SK-N-SH (cell line): Measurements from ENCODE around the gene NTHL1. TPM values are rescaled to one million over a fixed set of nuclear protein-coding genes. Genes with fewer than 3 reads are reported as not detected.

Experiments
- CTCF ChIA-PET: fragments of 300-600, 350-600 bp; formaldehyde crosslinking; extraction: SDS; loops from one replicate; lab custom pipeline; 2021; lab: Yijun Ruan, JAX
- POLR2A ChIA-PET: fragments of 350-600 bp; sonication (Branson Sonifier 250); formaldehyde crosslinking; extraction: SDS; loops from one replicate; lab custom pipeline; 2020; ENCODE audit warnings: antibody characterized with exemption, inconsistent platforms; lab: Yijun Ruan, JAX
- DNase-seq: peaks from one replicate; pipeline ENCODE4 v3.0.0; 2012
- H2AFZ ChIP-seq: fragments of 200-600 bp; sonication (generic); 2 replicates; pipeline ENCODE4 v1.8.1; 2016; ENCODE audit warnings: antibody characterized with exemption, mild to moderate bottlenecking, low read depth
- H3F3A ChIP-seq: fragments of 200-600 bp; sonication (generic); replicated peaks from 2 replicates; pipeline ENCODE3; 2016; ENCODE audit warnings: antibody characterized with exemption, mild to moderate bottlenecking; ENCODE audit not compliant: insufficient read depth
- H3K27ac ChIP-seq, 2 experiments: fragments of 200-500 bp in 1 of 2; fragments of 200-600 bp in 1 of 2; sonication (Bioruptor generic) in 1 of 2; sonication (generic), shearing (Covaris generic) in 1 of 2; 2 replicates each; pipeline versions ENCODE4 v1.5.1 to v1.6.1; 2014 to 2016; ENCODE audit warnings: low read depth in 2 of 2, inconsistent platforms in 1 of 2, low read length in 1 of 2, mild to moderate bottlenecking in 1 of 2, mixed read lengths in 1 of 2
- H3K27me3 ChIP-seq: fragments of 200-600 bp; sonication (generic), shearing (Covaris generic); 2 replicates; pipeline ENCODE4 v1.6.1; 2016; ENCODE audit warnings: mixed run types; ENCODE audit not compliant: insufficient read depth
- H3K36me3 ChIP-seq, 2 experiments: fragments of 200-500 bp in 1 of 2; fragments of 200-600 bp in 1 of 2; sonication (Bioruptor generic) in 1 of 2; sonication (generic) in 1 of 2; replicated peaks in 1 of 2; 2 replicates each; pipeline versions ENCODE3 to v1.5.1; 2014 to 2016; ENCODE audit warnings: low read length in 1 of 2, mild to moderate bottlenecking in 1 of 2; ENCODE audit not compliant: insufficient read depth in 2 of 2, control insufficient read depth in 1 of 2
- H3K4me1 ChIP-seq, 2 experiments: fragments of 200-500 bp in 1 of 2; fragments of 200-600 bp in 1 of 2; sonication (Bioruptor generic) in 1 of 2; sonication (generic), shearing (Covaris generic) in 1 of 2; 2 replicates each; pipeline versions ENCODE4 v1.5.1 to v1.6.1; 2014 to 2016; ENCODE audit warnings: low read depth in 1 of 2, low read length in 1 of 2, mixed run types in 1 of 2; ENCODE audit not compliant: insufficient read depth in 2 of 2, control insufficient read depth in 1 of 2
- H3K4me2 ChIP-seq: fragments of 200-600 bp; sonication (generic), shearing (Covaris generic); 2 replicates; pipeline ENCODE4 v1.6.1; 2017; ENCODE audit warnings: mixed run types
- H3K4me3 ChIP-seq, 2 experiments: fragments of 200-500 bp in 1 of 2; fragments of 200-600 bp in 1 of 2; sonication (Bioruptor generic) in 1 of 2; sonication (generic), shearing (Covaris generic) in 1 of 2; 2 replicates each; pipeline versions ENCODE4 v1.5.1 to v1.8.1; 2014 to 2016; ENCODE audit warnings: low read depth in 2 of 2, inconsistent platforms in 1 of 2, low read length in 1 of 2, mild to moderate bottlenecking in 1 of 2, mixed read lengths in 1 of 2, moderate library complexity in 1 of 2
- H3K79me2 ChIP-seq: fragments of 200-600 bp; sonication (generic); 2 replicates; pipeline ENCODE4 v1.8.1; 2017; ENCODE audit warnings: mild to moderate bottlenecking; ENCODE audit not compliant: insufficient read depth
- H3K9ac ChIP-seq: fragments of 200-600 bp; sonication (generic); 2 replicates; pipeline ENCODE4 v1.6.1; 2017; ENCODE audit warnings: mixed run types
- H3K9me2 ChIP-seq: fragments of 200-600 bp; sonication (generic); 2 replicates; pipeline ENCODE4 v1.6.1; 2017; ENCODE audit warnings: mixed run types
- H3K9me3 ChIP-seq: fragments of 200-600 bp; sonication (generic); 2 replicates; pipeline ENCODE4 v1.6.1; 2017; ENCODE audit warnings: mixed run types, mild to moderate bottlenecking, moderate library complexity
- H4K20me1 ChIP-seq: fragments of 200-600 bp; sonication (generic); 2 replicates; pipeline ENCODE4 v1.6.1; 2017; ENCODE audit warnings: mild to moderate bottlenecking, mixed run types; ENCODE audit not compliant: insufficient read depth
- CHD2 ChIP-seq: fragments of 150-350 bp; IDR thresholded peaks from 2 replicates; pipeline ENCODE4 v1.6.1; 2018; ENCODE audit warnings: low read length; ENCODE audit not compliant: partially characterized antibody
- ELF1 ChIP-seq: IDR thresholded peaks from 2 replicates; pipeline ENCODE4 v1.4.0; 2012
- EP300 ChIP-seq, 2 experiments: IDR thresholded peaks; 2 replicates each; pipeline versions ENCODE4 v1.4.0 to v1.6.1; 2012; ENCODE audit warnings: borderline replicate concordance in 1 of 2, low read depth in 1 of 2, low read length in 1 of 2
- FOSL2 ChIP-seq: IDR thresholded peaks from 2 replicates; pipeline ENCODE4 v1.4.0; 2012; ENCODE audit warnings: low read depth, mild to moderate bottlenecking, moderate library complexity, borderline replicate concordance
- FOXJ3 ChIP-seq: sonication (generic); formaldehyde crosslinking; IDR thresholded peaks from 2 replicates; pipeline ENCODE4 v1.5.1; 2020; ENCODE audit warnings: mild to moderate bottlenecking, missing genetic modification reagents
- FOXM1 ChIP-seq: IDR thresholded peaks from 2 replicates; pipeline ENCODE4 v1.4.0; 2012; ENCODE audit warnings: low read depth, mild to moderate bottlenecking
- GATA2 ChIP-seq: sonication (generic); formaldehyde crosslinking; IDR thresholded peaks from 2 replicates; pipeline ENCODE4 v1.5.0; 2020; ENCODE audit warnings: mild to moderate bottlenecking, missing genetic modification reagents
- JUND ChIP-seq: IDR thresholded peaks from 2 replicates; pipeline ENCODE4 v1.4.0; 2012
- MEF2A ChIP-seq: IDR thresholded peaks from 2 replicates; pipeline ENCODE4 v1.4.0; 2012; ENCODE audit warnings: low read depth, borderline replicate concordance
- NRF1 ChIP-seq: IDR thresholded peaks from 2 replicates; pipeline ENCODE4 v1.6.1; 2012; ENCODE audit warnings: low read depth, mild to moderate bottlenecking, low read length
- POLR2AphosphoS5 ChIP-seq: IDR thresholded peaks from 2 replicates; pipeline ENCODE4 v1.6.1; 2012; ENCODE audit warnings: low read depth, low read length
- RAD21 ChIP-seq: IDR thresholded peaks from 2 replicates; pipeline ENCODE4 v1.6.1; 2012; ENCODE audit warnings: mild to moderate bottlenecking, low read length
- RCOR1 ChIP-seq: fragments of 150-350 bp; IDR thresholded peaks from 2 replicates; pipeline ENCODE4 v1.6.1; 2017; ENCODE audit warnings: antibody characterized with exemption, low read length
- RFX5 ChIP-seq: IDR thresholded peaks from 2 replicates; pipeline ENCODE4 v1.6.1; 2012; ENCODE audit warnings: mild to moderate bottlenecking, improper control_type of control experiment, low read length
- RXRA ChIP-seq: IDR thresholded peaks from 2 replicates; pipeline ENCODE4 v1.4.0; 2012; ENCODE audit warnings: low read depth, mild to moderate bottlenecking, borderline replicate concordance
- SIN3A ChIP-seq: IDR thresholded peaks from 2 replicates; pipeline ENCODE4 v1.6.1; 2012; ENCODE audit warnings: low read depth, mild to moderate bottlenecking, low read length, moderate library complexity, borderline replicate concordance
- SMC3 ChIP-seq: IDR thresholded peaks from 2 replicates; pipeline ENCODE4 v1.6.1; 2012; ENCODE audit warnings: low read depth, low read length, improper control_type of control experiment
- TCF12 ChIP-seq: IDR thresholded peaks from 2 replicates; pipeline ENCODE4 v1.4.0; 2012
- TEAD4 ChIP-seq: IDR thresholded peaks from 2 replicates; pipeline ENCODE4 v1.4.0; 2012; ENCODE audit warnings: mild to moderate bottlenecking, borderline replicate concordance; ENCODE audit not compliant: insufficient read depth
- YY1 ChIP-seq: IDR thresholded peaks from 2 replicates; pipeline ENCODE4 v1.4.0; 2012; ENCODE audit warnings: low read depth, mild to moderate bottlenecking
- WGBS: methylation state at CpG from one replicate; pipeline ENCODE4 v1.1.6; 2017; ENCODE audit warnings: low lambda C conversion rate; 5-methylcytosine and 5-hydroxymethylcytosine counted together
- polyA plus RNA-seq, 3 experiments: library from polyadenylated mRNA; depleted of rRNA; stranded (reverse); fragments of >200 nt; gene quantifications; 2 replicates each; pipeline ENCODE4 v1.2.3, GENCODE V29; 2012
- TF ChIP-seq, protein P1 (sequence below): IDR thresholded peaks from 2 replicates; pipeline ENCODE4 v1.6.1; 2012; ENCODE audit warnings: mild to moderate bottlenecking, low read depth, low read length, moderate library complexity
- TF ChIP-seq, protein P2 (sequence below): IDR thresholded peaks from 2 replicates; pipeline ENCODE4 v1.4.0; 2012; ENCODE audit warnings: low read depth, borderline replicate concordance
- TF ChIP-seq, protein P3 (sequence below): IDR thresholded peaks from 2 replicates; pipeline ENCODE4; 2012
- TF ChIP-seq, protein P4 (sequence below): fragments of 150-350 bp; IDR thresholded peaks from 2 replicates; pipeline ENCODE4 v1.6.1; 2017; ENCODE audit warnings: antibody characterized with exemption, low read length, low read depth, borderline replicate concordance
- TF ChIP-seq, protein P5 (sequence below): IDR thresholded peaks from 2 replicates; pipeline ENCODE4 v1.4.0; 2012; ENCODE audit warnings: low read depth
- TF ChIP-seq, protein P6 (sequence below): IDR thresholded peaks from 2 replicates; pipeline ENCODE4 v1.4.0; 2012; ENCODE audit warnings: low read depth, borderline replicate concordance

Gene NTHL1
- polyA plus RNA-seq, 1 of the 3 experiments (the other 2 are of a cell fraction) = 77.3 TPM

DNA sequence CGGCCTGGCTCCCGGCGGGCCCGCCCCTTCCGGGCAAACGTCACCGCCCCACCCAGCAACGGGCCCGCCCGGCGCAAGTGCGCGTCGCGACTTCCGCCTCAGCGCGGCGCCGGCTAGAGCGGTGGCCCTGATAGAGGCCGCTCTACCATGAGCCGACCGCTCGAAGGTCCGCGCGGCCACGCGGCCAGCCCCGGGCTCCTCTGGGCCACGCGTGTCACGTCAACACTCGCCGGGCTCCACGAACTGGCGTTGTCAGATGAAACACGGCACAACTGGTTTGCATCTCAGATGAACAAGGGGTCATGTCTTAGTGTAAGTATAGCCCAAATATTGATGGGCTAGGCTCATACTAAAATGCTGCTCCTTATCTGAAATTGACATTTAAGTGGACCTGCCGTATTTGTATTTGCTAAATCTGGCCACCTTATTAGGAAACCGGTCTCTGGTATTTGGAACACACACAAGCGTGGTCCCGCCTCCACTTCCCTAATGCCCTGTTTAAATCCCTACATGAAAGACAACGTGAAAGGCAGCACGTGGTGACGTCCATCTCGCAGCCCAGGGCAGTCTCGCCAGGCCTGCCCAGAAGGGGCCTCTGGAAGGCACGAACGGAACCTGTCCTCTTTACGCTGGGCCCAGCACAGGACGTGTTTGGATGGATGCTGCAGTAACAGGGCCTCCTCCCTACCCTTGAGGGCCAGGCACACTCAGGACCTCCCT, 37.7 kb downstream of the NTHL1 start, which contains the start of gene ZNF598:
Gene ZNF598, minus strand, starts transcription at position 31 of the 720 bp plus-strand sequence.
- Histone ChIP-seq H3K4me2 (peak within 1 kb of the TSS; percentile 97), H3K4me1 (peaks cover 18 to 46% of the 10 kb centered on the region in 2 experiments; a peak in 3 of 4 replicates), H2AFZ (peak within 1 kb of the TSS; percentile 77; the same call in 1 of the 2 replicates), H3K9me3 (no peaks in the 10 kb centered on the region), H4K20me1 (peaks cover 42% of the 10 kb centered on the region), H3K27ac (peak within 1 kb of the TSS; percentile 81 to 87), H3F3A (peaks cover 9% of the 10 kb centered on the region), H3K9ac (peak within 1 kb of the TSS; percentile 95), H3K27me3 (no peaks in the 10 kb centered on the region), H3K9me2 (no peaks in the 10 kb centered on the region), H3K79me2 (peaks cover 56% of the 10 kb centered on the region), H3K36me3 (peaks cover 0 to 6% of the 10 kb centered on the region in 2 experiments), H3K4me3 (peak within 1 kb of the TSS; percentile 90 to 91)
- ChIA-PET CTCF (interaction anchor here (1.1 kb wide), 1 partner anchor 12 kb away, joined by 3 read pairs; no protein-coding TSS in a partner anchor), POLR2A (no interaction called here)
- WGBS = 9% methylated on average over 13 of the region's 52 CpGs
- DNase-seq = peak; percentile 98
- TF ChIP-seq GATA2 (CRISPR knock-in tag) = no peak
- TF ChIP-seq FOXJ3 (CRISPR knock-in tag) = no peak; the same call in 1 of the 2 replicates
- TF ChIP-seq, protein P1, sequence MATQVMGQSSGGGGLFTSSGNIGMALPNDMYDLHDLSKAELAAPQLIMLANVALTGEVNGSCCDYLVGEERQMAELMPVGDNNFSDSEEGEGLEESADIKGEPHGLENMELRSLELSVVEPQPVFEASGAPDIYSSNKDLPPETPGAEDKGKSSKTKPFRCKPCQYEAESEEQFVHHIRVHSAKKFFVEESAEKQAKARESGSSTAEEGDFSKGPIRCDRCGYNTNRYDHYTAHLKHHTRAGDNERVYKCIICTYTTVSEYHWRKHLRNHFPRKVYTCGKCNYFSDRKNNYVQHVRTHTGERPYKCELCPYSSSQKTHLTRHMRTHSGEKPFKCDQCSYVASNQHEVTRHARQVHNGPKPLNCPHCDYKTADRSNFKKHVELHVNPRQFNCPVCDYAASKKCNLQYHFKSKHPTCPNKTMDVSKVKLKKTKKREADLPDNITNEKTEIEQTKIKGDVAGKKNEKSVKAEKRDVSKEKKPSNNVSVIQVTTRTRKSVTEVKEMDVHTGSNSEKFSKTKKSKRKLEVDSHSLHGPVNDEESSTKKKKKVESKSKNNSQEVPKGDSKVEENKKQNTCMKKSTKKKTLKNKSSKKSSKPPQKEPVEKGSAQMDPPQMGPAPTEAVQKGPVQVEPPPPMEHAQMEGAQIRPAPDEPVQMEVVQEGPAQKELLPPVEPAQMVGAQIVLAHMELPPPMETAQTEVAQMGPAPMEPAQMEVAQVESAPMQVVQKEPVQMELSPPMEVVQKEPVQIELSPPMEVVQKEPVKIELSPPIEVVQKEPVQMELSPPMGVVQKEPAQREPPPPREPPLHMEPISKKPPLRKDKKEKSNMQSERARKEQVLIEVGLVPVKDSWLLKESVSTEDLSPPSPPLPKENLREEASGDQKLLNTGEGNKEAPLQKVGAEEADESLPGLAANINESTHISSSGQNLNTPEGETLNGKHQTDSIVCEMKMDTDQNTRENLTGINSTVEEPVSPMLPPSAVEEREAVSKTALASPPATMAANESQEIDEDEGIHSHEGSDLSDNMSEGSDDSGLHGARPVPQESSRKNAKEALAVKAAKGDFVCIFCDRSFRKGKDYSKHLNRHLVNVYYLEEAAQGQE = peak; percentile 31; the same call in 1 of the 2 replicates
- TF ChIP-seq NRF1 = no peak
- TF ChIP-seq POLR2AphosphoS5 = peak; percentile 72
- TF ChIP-seq RAD21 = no peak
- TF ChIP-seq, protein P2, sequence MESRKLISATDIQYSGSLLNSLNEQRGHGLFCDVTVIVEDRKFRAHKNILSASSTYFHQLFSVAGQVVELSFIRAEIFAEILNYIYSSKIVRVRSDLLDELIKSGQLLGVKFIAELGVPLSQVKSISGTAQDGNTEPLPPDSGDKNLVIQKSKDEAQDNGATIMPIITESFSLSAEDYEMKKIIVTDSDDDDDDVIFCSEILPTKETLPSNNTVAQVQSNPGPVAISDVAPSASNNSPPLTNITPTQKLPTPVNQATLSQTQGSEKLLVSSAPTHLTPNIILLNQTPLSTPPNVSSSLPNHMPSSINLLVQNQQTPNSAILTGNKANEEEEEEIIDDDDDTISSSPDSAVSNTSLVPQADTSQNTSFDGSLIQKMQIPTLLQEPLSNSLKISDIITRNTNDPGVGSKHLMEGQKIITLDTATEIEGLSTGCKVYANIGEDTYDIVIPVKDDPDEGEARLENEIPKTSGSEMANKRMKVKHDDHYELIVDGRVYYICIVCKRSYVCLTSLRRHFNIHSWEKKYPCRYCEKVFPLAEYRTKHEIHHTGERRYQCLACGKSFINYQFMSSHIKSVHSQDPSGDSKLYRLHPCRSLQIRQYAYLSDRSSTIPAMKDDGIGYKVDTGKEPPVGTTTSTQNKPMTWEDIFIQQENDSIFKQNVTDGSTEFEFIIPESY = no peak
- no peak for TF ChIP-seq FOSL2
- TF ChIP-seq, protein P3, sequence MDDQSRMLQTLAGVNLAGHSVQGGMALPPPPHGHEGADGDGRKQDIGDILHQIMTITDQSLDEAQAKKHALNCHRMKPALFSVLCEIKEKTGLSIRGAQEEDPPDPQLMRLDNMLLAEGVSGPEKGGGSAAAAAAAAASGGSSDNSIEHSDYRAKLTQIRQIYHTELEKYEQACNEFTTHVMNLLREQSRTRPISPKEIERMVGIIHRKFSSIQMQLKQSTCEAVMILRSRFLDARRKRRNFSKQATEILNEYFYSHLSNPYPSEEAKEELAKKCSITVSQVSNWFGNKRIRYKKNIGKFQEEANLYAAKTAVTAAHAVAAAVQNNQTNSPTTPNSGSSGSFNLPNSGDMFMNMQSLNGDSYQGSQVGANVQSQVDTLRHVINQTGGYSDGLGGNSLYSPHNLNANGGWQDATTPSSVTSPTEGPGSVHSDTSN = no peak
- no peak for TF ChIP-seq JUND
- TF ChIP-seq, protein P4, sequence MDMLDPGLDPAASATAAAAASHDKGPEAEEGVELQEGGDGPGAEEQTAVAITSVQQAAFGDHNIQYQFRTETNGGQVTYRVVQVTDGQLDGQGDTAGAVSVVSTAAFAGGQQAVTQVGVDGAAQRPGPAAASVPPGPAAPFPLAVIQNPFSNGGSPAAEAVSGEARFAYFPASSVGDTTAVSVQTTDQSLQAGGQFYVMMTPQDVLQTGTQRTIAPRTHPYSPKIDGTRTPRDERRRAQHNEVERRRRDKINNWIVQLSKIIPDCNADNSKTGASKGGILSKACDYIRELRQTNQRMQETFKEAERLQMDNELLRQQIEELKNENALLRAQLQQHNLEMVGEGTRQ = no peak
- no peak for TF ChIP-seq TEAD4
- TF ChIP-seq TCF12 = no peak
- no peak for TF ChIP-seq SMC3
- peak; percentile 59; the same call in 1 of the 2 replicates for TF ChIP-seq SIN3A
- no peak for TF ChIP-seq YY1
- no peak for TF ChIP-seq FOXM1
- TF ChIP-seq RXRA = no peak
- peak; percentile 74 for TF ChIP-seq ELF1
- TF ChIP-seq CHD2 = peak; percentile 53
- TF ChIP-seq EP300 (IDR thresholded peaks at IDR 0.05; ENCODE audit: borderline replicate concordance in 1 of 2, low read depth in 1 of 2, low read length in 1 of 2) = no peak
- TF ChIP-seq, protein P5, sequence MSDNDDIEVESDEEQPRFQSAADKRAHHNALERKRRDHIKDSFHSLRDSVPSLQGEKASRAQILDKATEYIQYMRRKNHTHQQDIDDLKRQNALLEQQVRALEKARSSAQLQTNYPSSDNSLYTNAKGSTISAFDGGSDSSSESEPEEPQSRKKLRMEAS = peak; percentile 87; the same call in 1 of the 2 replicates
- TF ChIP-seq RFX5 = no peak
- TF ChIP-seq RCOR1 = no peak
- TF ChIP-seq, protein P6, sequence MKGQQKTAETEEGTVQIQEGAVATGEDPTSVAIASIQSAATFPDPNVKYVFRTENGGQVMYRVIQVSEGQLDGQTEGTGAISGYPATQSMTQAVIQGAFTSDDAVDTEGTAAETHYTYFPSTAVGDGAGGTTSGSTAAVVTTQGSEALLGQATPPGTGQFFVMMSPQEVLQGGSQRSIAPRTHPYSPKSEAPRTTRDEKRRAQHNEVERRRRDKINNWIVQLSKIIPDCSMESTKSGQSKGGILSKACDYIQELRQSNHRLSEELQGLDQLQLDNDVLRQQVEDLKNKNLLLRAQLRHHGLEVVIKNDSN = no peak
- no peak for TF ChIP-seq MEF2A
